B cell (primary cell): ENCODE data around the gene SEC24D.

ENCODE experiments used
- EZH2 ChIP-seq: IDR thresholded peaks from 2 replicates; pipeline ENCODE4 v1.6.1; 2012; ENCODE audit warnings: borderline replicate concordance, low read depth, mild to moderate bottlenecking, moderate library complexity, low read length; ENCODE audit not compliant: insufficient read depth, poor library complexity, severe bottlenecking
- TF ChIP-seq, protein P1 (sequence below): fragments of 200-600 bp; IDR thresholded peaks from one replicate; pipeline ENCODE4 v1.8.0; 2022; ENCODE audit warnings: antibody characterized with exemption, mild to moderate bottlenecking

DNA sequence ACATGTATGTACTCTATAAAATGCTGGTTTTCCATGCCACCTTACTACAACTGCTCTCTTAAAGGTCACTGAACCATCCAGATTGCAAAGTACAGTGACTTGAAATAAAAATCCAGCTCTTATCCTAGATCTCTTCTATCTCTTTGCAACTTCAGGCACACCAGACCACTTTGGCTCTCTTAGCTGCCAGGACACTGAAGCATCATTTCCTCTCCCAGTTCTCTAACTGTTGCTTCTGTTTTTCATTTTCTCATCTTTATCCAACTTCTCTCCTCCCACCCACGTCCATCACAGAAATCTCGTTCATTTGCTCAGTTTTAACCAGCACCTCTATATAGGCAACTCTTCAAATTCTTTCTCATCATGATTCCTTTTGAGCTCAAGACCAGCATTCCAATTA, 76.4 kb downstream of the SEC24D start:
- TF ChIP-seq, protein P1, sequence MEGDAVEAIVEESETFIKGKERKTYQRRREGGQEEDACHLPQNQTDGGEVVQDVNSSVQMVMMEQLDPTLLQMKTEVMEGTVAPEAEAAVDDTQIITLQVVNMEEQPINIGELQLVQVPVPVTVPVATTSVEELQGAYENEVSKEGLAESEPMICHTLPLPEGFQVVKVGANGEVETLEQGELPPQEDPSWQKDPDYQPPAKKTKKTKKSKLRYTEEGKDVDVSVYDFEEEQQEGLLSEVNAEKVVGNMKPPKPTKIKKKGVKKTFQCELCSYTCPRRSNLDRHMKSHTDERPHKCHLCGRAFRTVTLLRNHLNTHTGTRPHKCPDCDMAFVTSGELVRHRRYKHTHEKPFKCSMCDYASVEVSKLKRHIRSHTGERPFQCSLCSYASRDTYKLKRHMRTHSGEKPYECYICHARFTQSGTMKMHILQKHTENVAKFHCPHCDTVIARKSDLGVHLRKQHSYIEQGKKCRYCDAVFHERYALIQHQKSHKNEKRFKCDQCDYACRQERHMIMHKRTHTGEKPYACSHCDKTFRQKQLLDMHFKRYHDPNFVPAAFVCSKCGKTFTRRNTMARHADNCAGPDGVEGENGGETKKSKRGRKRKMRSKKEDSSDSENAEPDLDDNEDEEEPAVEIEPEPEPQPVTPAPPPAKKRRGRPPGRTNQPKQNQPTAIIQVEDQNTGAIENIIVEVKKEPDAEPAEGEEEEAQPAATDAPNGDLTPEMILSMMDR = no peak
- TF ChIP-seq EZH2 = no peak
